B cell (primary cell): ENCODE data around the gene B3GALNT1.

ENCODE experiments used
- CTCF ChIP-seq: fragments of 200-600 bp; IDR thresholded peaks from one replicate; pipeline ENCODE4 v1.8.0; 2022; ENCODE audit warnings: antibody characterized with exemption, mild to moderate bottlenecking
- EZH2 ChIP-seq: IDR thresholded peaks from 2 replicates; pipeline ENCODE4 v1.6.1; 2012; ENCODE audit warnings: borderline replicate concordance, low read depth, mild to moderate bottlenecking, moderate library complexity, low read length; ENCODE audit not compliant: insufficient read depth, poor library complexity, severe bottlenecking

- TF ChIP-seq CTCF (no peak), EZH2 (no peak)
Measured at GRCh38 chr3:161043336-161044035, 61.7 kb downstream of the B3GALNT1 start.
